NCI-H146 treated with DMSO at 0.1 percent for 48 hours (cell line): ENCODE results near the gene SLC2A11.

Experiments
- DNase-seq: peaks from one replicate; lab custom pipeline; 2025; ENCODE audit not compliant: unreplicated experiment; lab: John Stamatoyannopoulos, UW

Gene SLC2A11, protein sequence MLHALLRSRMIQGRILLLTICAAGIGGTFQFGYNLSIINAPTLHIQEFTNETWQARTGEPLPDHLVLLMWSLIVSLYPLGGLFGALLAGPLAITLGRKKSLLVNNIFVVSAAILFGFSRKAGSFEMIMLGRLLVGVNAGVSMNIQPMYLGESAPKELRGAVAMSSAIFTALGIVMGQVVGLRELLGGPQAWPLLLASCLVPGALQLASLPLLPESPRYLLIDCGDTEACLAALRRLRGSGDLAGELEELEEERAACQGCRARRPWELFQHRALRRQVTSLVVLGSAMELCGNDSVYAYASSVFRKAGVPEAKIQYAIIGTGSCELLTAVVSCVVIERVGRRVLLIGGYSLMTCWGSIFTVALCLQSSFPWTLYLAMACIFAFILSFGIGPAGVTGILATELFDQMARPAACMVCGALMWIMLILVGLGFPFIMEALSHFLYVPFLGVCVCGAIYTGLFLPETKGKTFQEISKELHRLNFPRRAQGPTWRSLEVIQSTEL

DNA sequence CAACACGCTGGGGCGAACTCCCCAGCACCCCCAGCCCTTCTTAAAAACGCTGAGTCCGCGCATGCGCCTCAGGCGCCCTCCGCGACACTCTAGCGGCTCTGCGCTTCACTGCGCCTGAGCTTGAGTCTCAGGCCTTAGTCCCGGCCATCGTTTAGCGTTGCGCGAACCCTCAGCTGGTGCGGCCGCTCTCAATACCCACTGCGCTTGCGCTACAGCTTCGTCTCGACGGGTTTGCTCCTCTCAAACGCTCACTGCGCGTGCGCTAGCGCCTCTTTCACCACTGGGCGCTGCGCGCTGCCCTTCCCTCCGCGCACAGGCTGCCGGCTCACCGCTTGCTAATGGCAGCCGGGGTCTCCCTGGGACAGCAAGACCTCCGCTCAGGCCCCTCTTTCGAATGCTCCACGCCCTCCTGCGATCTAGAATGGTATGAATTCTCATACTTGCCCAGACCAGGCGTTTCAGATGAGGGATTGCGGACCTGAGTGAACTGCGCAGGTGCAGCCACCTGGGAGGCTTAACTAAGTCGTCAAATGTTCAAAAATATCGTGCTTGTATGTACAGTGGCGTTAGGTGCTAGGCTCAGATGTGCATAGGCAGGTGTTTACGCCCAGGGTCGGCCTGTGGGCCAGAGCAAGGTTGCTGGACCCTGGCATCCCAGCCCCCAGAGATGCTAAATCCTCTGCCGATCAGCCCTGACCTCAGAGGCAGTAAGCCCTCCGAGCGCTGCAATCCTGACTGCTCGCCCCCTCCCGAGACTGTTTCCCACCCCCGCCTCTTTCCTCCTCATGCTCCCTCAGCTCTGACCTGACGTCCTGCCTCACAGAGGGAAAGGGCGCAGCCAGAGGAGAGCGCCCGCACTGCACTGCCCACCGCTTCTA, at the start of gene SLC2A11:
TSS of gene SLC2A11 (plus strand) at position 270 of the 878 bp plus-strand sequence. CDS start at position 395, 125 bp downstream.
- peak; percentile 87 for DNase-seq

DNA sequence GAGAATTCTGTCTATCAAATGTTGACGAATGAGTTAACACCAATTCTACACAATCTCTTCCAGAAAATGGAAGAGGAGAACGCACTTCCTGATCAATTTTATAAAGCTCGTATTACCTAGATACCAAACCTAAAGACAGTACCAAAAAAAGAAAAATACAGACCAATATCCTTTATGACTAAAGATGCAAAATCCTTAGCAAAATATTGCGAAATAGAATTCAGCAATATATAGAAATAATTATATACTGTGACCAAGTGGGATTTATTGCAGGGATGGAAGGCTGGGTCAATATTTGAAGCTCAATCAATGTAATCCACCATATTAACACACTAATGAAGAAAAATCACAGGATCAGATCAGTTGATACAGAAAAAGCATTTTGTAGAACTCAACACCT, 45.3 kb upstream of the SLC2A11 start:
- no peak for DNase-seq

DNA sequence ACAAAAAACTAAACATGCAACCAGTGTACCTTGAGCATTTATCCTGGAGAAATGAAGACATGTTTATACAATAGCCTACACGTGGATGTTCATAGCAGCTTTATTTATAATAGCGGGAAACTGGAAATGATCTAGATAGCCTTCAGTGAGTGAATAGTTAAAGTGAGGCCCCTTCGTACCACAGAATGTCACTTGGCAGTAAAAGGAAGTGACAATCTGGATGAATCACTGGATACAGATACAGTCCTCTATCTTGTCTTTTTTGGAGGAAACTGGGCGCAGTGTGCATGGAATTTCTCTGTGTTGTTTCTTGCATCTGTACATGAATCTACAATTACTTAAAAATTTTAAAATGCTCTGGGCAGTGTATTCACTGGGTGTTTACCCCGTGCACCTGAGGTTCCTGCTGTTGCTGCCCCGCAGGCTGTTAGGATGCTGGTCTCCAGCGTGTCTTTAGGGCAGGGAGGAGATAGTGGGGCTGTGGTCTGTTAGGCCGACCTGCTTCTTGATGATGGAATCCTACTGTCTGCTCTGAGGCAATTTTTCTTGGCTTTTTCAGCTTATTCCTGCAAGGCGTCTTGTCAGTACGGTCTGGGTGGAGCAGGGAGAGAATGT, 42.0 kb upstream of the SLC2A11 start:
- DNase-seq = no peak

DNA sequence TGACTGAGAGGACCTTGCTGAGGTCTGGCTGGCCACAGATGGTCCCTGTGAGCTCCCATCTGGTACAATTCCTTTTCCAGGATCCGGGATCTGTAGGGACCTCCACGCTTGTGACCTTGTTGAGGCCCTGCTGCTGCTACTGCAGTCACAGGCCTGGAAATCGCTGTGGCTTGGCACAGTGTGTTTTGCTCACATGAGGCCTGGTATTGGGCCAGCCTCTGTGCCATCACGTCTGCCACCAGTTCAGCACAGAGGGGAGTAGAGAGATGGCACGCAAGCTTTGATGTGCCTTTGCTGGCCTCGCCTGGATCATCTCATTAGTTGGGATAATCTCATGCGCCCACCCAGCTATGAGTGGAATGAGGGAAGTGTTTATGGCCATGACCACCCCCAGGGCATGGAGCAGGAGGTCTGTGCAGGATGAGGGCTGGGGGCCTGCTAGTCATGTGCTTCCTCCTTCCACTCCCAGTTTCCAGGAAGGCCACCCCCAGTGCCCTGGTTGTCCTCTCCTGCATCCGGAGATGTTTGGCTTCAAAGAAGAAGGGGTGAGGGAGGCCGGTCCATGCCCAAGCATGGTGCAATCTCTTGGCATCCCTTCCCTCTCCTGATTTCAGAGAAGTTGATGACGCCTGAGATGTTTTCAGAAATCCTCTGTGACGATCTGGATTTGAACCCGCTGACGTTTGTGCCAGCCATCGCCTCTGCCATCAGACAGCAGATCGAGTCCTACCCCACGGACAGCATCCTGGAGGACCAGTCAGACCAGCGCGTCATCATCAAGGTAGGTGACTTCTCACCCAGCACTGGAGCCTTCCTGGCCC, 41.3 kb upstream of the SLC2A11 start:
- DNase-seq = no peak

DNA sequence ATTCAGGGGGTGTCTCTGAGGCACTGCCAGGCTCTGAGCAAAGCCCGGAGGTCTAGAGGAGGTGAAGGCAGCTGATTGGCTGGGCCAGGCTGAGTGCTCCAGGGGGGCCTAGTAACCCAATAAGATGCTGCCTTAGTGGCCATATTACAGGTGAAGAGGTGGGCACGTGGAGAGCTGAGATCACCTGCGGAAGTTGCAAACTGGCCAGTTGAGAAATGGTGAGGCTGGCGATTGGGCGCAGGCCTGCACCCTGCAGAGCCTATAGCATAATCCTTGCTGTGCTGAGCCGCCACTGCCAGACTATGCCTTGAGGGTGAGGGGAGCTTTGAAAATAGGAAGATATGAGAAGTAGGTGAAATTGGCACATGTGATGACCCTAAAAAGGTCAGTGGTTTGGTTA, 40.5 kb upstream of the SLC2A11 start:
- no peak for DNase-seq

DNA sequence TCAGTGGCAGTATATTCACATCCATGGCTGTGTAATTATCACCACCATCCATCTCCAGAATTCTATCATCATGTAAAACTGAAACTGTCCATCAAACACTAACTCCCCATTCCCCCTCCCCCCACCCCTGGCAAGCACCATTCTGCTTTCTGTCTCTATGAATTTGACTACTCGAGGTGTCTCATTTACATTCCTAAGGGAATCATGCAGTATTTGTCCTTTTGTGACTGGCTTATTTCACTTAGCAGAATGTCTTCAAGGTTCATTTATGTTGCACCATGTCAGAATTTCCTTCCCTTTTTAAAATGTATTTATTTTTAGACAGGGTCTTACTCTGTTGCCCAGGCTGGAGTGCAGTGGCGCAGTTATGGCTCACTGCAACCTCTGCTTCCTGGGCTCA, 39.1 kb upstream of the SLC2A11 start:
- DNase-seq = no peak

DNA sequence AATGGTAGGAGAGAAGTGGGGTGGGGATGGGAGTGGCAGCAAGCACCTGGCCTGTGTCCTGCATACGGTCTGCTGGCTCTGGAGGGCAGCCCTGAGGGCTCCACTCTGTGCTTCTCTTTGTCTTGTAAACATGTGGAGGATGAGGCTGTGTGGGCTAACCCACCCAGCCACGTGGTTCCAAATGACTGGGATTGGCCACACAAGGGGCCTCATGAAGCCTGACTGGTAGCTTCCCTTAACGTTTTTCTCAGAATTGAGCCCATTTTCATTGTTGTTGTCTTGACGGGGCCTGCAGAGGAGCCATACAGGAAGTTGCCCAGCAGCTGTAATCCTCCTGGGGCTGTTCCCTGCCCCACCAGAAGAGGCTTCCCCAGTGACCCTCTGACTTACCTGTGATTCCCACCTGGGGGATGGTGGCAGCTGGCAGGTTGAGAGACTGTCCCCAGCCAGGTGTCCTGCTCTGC, 36.9 kb upstream of the SLC2A11 start:
- DNase-seq = no peak

DNA sequence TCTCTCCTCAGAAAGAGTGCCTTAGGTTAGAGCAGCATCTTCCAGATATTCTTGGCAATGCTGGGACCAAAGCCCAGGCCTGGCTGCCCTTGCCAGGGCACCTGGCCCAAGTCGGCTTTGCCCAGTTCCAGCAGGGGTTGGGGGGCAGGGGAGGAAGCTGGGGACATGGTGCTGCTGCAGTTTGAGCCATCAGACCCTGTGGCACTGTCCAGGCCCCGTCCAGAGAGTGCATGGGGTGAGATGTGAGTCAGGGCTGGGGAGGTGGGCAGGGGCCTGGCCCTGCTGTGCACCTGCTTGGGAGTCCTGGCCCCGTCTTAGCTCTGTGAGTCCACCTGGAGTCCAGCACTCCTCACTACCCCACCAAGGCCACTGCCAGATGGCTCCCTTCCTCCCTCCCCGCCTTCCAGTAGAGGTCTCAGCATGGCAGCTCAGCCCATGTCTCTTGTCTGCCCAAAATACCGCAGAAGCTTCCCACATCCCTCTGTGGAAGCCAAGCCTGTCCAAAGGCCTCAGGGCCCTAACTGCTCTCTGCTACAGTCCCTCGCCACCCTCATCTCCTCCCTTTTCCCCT, 35.5 kb upstream of the SLC2A11 start:
- DNase-seq = no peak

DNA sequence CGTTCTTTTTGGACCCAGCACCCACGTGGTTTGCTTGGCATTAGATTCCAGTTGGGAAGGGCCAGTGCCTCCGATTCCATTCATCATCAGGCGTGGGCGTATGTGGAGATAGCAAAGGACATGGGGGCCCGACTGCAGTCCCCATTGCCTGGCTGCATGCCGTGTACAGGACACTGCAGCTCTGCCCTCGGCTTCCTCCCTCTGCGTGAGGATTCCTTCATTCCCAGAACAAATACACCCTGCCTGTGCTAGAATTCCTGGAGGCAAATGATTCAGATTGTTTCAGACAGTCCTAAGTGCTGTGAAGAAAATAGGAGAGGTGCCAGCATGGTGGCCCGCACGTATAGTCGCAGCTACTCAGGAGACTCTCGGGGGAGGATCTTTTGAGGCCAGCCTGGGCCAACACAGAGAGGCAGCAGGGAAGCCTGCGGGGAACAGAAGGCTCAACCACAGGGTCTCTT, 34.3 kb upstream of the SLC2A11 start:
- no peak for DNase-seq

DNA sequence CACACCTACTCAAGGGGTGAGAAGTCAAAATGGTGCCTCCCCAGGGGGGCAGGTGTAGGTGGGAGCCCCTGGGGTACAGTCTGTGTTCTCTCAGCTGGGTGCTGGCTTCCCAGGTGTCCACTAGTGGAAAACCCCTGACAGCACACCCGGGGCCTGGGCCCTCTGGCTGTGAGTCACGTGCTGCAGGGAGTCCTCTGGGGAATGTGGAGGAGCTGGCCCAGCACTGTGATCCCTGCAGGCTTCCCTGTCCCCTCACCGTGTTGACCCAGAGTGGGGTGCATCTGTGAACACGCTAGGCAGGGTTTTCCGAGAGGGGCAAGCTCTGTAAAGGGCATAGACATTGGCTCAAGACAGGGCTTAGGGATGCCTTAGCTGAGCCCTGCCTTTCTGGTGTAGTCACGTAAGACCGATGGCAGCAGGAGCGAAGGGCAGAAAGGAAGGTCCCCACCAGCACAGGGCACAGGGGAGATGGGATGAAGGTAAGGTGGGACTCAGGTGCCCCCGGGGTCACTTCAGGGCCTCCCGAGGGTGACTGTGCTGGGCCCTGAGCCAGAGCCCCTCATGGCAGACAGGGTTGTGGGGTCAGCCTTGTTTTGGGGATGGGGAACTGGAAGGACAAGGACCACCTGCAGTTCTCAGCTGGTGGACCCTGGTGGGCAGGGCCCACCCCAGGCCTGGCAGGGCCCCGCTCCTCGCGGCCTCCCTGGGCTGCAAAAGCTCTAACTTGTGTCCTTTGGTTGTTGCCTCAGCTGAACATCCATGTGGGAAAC, 33.0 kb upstream of the SLC2A11 start:
- DNase-seq = no peak

DNA sequence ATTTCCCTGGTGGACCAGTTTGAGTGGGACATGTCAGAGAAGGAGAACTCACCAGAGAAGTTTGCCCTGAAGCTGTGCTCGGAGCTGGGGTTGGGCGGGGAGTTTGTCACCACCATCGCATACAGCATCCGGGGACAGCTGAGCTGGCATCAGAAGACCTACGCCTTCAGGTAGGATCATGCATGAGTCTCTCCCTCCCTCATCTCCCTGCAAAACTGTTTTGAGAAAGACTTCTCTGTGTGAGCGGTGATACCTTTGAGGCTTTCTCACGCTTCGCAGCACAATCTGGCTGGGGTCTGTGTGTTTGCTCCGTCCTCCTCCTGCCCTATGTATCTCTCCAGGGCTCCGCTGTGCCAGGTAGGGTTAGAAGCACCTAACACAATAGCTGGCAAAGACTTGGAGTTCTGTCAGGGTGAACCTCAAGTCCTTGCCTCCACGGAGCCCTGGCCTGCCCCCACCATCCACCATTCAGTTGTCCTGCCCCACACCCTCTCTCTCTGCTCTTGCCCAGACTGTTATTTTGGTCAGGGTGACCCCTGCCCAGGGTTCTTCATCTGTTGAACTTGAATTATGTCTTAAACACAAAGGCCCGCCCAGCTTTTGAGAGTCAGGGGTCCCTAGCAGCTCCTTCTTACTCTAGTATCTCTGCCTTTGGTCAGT, 32.3 kb upstream of the SLC2A11 start:
- DNase-seq = no peak

DNA sequence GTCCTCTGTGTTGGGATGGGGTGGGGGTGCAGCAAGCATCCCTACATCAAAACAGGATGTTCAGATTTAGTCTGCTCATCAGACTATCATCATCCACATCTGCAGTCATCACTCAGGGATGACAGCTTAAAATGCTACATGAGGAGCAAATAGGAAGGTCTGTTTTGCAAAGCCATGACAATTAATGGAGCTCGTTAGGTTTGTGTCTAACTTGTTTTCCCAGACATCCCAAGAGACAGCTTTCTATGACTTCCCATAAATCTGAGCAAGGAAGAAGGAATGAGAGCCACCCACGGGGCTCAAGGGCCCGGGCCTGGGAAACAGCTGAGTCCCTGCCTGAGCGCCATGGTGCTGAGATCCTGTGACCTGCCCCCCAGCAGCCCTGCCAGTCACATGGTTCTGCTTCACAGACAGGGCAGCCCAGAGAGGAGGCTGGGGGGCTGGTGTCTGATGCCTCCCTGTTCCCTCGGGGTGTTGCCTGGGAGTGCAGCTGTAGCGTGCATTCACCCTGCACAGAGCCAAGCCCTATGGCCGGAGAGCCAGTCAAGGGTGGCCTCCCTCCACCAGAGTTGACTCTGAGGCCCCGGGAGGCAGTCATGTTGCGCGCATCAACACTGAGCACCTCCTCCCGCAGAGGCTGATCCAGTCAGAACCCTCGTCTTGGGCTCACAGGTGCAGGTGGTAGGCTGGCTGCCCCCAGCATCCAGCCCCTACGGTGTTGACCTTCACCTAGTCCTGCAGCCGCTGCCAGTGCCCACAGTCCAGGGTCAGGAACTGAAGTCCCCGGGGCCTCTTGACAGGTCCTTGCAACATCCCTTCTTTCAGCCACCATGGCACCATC, 30.9 kb upstream of the SLC2A11 start:
- DNase-seq = no peak

DNA sequence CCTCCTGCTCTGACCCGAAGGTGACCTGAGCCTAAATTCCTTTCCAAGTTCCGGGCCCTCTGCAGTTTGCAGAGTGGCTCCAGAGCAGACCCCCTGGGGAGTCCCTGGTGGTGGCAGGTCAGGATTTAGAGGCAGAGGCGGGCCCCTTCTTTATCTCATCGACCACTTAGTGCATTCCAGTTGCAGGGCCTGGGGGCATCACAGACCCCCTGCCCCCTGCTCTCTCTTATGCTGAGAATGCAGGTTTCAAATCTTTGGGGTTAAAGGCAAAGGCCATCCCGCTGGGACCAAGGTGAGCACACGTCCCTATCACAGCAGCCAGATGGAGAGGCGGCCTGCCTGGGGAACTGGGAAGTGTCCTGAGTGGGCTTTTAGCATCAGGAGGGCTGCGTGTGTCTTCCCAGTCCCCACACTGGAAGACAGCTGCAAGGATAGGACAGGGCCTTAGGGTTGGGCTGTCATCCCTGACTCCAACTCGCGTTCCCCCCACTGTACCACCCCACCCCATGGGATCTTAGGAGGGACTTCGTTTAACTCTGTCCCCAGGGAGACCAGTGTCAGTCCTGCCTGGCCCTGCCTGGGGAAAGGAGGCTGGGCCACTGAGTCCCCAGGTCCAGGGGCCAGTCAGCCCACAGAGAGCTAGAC, 30.2 kb upstream of the SLC2A11 start:
- DNase-seq = no peak

DNA sequence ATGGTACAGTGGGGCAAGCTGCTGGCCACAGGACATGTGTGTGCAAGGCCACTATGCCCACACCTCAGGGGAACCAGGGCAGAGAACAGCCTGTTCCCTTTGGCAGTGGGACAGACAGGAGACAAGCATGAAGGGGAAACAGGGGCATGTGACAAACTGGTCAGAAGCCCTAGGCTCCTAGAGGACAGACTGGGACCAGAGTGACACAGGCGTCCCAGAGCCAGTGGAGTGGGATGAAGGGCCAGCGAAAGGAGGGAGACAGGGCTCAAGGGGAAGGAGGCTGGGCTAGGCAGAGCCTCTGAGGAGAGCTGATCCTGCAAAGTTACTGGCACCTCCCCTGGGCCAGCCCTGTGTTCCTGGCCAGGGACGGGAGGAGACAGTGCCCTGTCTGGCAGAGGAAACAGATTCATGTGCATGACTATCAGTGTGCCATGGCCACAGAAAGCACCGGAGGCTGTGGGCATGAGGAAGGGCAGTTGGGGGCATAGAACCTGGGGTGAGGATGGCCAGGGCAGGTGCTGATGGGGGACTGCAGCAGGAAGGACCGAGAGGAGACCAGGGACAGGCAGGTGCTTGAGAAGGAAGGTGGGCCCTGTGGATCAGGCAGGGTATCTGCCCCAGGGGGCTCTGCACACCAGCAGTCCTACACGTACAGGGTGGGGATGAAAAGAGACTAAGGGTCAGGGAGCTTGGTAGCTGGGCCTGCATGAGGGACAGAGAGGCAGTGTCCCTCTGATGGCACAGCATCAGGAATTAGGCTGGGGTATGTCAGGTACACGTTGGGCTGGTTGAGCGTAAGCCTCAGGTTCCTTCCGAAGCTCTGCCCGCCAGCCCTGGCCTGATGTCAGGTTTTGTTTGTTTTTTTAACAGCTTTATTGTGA, 28.6 kb upstream of the SLC2A11 start:
- no peak for DNase-seq

DNA sequence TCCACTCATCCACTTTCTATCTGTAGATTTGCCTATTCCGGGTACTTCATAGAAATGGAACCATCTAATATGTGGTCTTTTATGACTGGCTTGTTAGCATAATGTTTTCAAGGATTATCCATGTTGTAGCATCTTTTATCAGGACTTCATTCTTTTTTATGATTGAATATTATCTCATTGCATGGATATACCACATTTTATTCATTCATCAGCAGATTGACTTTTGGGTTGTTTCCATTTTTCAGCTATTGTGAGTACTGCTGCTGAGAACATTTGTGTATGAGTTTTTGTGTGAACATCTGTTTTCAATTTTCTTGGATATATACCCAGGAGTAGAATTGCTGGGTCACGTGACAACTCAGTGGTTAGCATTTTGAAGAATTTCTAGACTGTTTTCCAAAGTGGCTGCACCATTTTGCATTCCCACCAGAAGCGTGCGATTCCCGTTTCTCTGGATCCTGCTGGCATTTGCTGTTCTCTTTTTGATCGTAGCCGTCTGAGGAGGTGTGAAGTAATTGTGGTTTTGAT, 27.8 kb upstream of the SLC2A11 start:
- DNase-seq = no peak

DNA sequence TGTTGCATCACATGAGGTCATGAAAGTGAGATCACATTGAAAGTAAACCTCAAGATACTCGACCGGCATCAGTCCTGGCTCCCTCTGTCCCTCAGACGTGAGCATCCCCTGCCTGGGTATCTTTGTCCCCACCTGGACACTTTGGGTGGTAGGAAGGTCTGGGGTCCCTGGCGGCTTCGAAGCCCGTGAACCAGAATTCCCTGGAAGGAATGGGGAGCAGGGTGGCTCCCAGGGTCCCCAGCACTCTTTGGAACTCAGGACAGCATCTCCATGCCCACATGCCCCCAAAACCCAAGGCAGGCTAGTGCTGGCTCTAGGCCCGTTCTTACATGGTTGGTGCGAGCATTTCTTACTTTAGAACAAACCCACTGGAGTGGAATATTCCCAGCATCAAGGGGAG, 26.4 kb upstream of the SLC2A11 start:
- no peak for DNase-seq
